HCT116 (cell line): ENCODE data around the gene PLEKHA8. TPM values are rescaled to one million over a fixed set of nuclear protein-coding genes. Genes with fewer than 3 reads are reported as not detected.

Experiments
- ATAC-seq: fragments of 200-7000 bp; cut with Tn5 transposase; 2 replicates; pipeline ENCODE4 v1.9.1; 2020; ENCODE audit warnings: mild to moderate bottlenecking, moderate library complexity
- BruUV-seq: library from RNA; stranded (reverse); fragments of 400-500 nt; replicated peaks from 2 replicates; lab custom pipeline; 2021; lab: Mats Ljungman, UMichigan
- CTCF ChIA-PET: fragments of 300-600 bp; sonication (Branson Sonifier 250); formaldehyde crosslinking; loops from one replicate; lab custom pipeline; 2021; ENCODE audit warnings: antibody characterized with exemption; lab: Charles Lee
- POLR2A ChIA-PET: fragments of 300-600, 350-600 bp; sonication (Branson Sonifier 250); formaldehyde crosslinking; loops from one replicate; lab custom pipeline; 2021; ENCODE audit warnings: antibody characterized with exemption; lab: Charles Lee
- RAD21 ChIA-PET, 2 experiments: fragments of 300-600 bp; sonication (Branson Sonifier 250); formaldehyde crosslinking; loops; one replicate each; lab custom pipeline; 2023; ENCODE audit warnings: low total read pairs in 2 of 2; ENCODE audit not compliant: uncharacterized antibody in 2 of 2, unreplicated experiment in 2 of 2, low non-redundant PET in 1 of 2; lab: Charles Lee
- DNase-seq: peaks from one replicate; pipeline ENCODE4 v3.0.0-alpha.2; 2010; ENCODE audit warnings: low read depth, low spot score
- H2AFZ ChIP-seq: fragments of 200-600 bp; shearing (Covaris generic), sonication (generic); 2 replicates; pipeline ENCODE4 v1.6.1; 2017; ENCODE audit warnings: low read depth, mixed run types, mixed read lengths, antibody characterized with exemption, low read length; ENCODE audit not compliant: poor library complexity, severe bottlenecking
- H3K27ac ChIP-seq: 2 replicates; pipeline ENCODE4 v1.5.1; 2012; ENCODE audit warnings: low read depth, low read length
- H3K27me3 ChIP-seq: fragments of 200-600 bp; sonication (generic); 2 replicates; pipeline ENCODE4 v1.6.1; 2016; ENCODE audit warnings: mixed run types, low read length, mixed read lengths; ENCODE audit not compliant: insufficient read depth
- H3K36me3 ChIP-seq, 2 experiments: fragments of 200-500 bp in 1 of 2; fragments of 200-600 bp in 1 of 2; sonication (Bioruptor generic) in 1 of 2; sonication (generic) in 1 of 2; 2 replicates each; pipeline versions ENCODE4 v1.5.1 to v1.6.1; 2014 to 2016; ENCODE audit warnings: low read length in 2 of 2, inconsistent platforms in 1 of 2, mixed read lengths in 1 of 2, mixed run types in 1 of 2; ENCODE audit not compliant: insufficient read depth in 2 of 2, control insufficient read depth in 1 of 2
- H3K4me1 ChIP-seq, 2 experiments: fragments of 200-600 bp in 1 of 2; sonication (generic) in 1 of 2; 2 replicates each; pipeline versions ENCODE4 v1.5.1 to v1.6.1; 2012 to 2017; ENCODE audit warnings: low read length in 2 of 2, inconsistent platforms in 1 of 2, mild to moderate bottlenecking in 1 of 2, mixed read lengths in 1 of 2, mixed run types in 1 of 2, moderate library complexity in 1 of 2; ENCODE audit not compliant: insufficient read depth in 2 of 2, control insufficient read depth in 1 of 2
- H3K4me2 ChIP-seq: fragments of 200-600 bp; sonication (generic); 2 replicates; pipeline ENCODE4 v1.6.1; 2017; ENCODE audit warnings: mixed run types, low read length, mixed read lengths
- H3K4me3 ChIP-seq, 2 experiments: fragments of 200-600 bp in 1 of 2; sonication (generic) in 1 of 2; replicated peaks in 1 of 2; 2 replicates each; pipeline ENCODE4 v1.5.1; 2011 to 2016; ENCODE audit warnings: low read length in 2 of 2, control low read depth in 1 of 2, low read depth in 1 of 2, mild to moderate bottlenecking in 1 of 2, mixed read lengths in 1 of 2, mixed run types in 1 of 2
- H3K79me2 ChIP-seq: fragments of 200-600 bp; sonication (generic); 2 replicates; pipeline ENCODE4 v1.6.1; 2017; ENCODE audit warnings: mild to moderate bottlenecking, mixed run types, low read length, moderate library complexity, mixed read lengths; ENCODE audit not compliant: insufficient read depth
- H3K9ac ChIP-seq: fragments of 200-600 bp; sonication (generic); 2 replicates; pipeline ENCODE4 v1.6.1; 2016; ENCODE audit warnings: low read length, mixed read lengths
- H3K9me2 ChIP-seq: fragments of 200-600 bp; sonication (generic), shearing (Covaris generic); 2 replicates; pipeline ENCODE4 v1.6.1; 2017; ENCODE audit warnings: mixed run types, mild to moderate bottlenecking, moderate library complexity; ENCODE audit not compliant: insufficient read depth
- H3K9me3 ChIP-seq, 2 experiments: fragments of 200-500 bp in 1 of 2; fragments of 200-600 bp in 1 of 2; sonication (Bioruptor generic) in 1 of 2; sonication (generic) in 1 of 2; 2 replicates each; pipeline ENCODE4 v1.6.1; 2014 to 2017; ENCODE audit warnings: low read length in 2 of 2, mixed read lengths in 2 of 2, inconsistent platforms in 1 of 2, low read depth in 1 of 2, mild to moderate bottlenecking in 1 of 2, mixed run types in 1 of 2, moderate library complexity in 1 of 2; ENCODE audit not compliant: control insufficient read depth in 1 of 2, insufficient read depth in 1 of 2
- H4K20me1 ChIP-seq: fragments of 200-600 bp; sonication (generic), shearing (Covaris generic); 2 replicates; pipeline ENCODE4 v1.6.1; 2017; ENCODE audit warnings: mixed run types, mild to moderate bottlenecking, moderate library complexity; ENCODE audit not compliant: insufficient read depth
- CEBPB ChIP-seq: IDR thresholded peaks from 2 replicates; pipeline ENCODE4 v1.6.1; 2012; ENCODE audit warnings: low read depth
- EGR1 ChIP-seq: IDR thresholded peaks from 2 replicates; pipeline ENCODE4 v1.6.1; 2012; ENCODE audit warnings: low read depth
- ELF1 ChIP-seq: IDR thresholded peaks from 2 replicates; pipeline ENCODE4 v1.6.1; 2012; ENCODE audit warnings: low read depth, borderline replicate concordance
- EZH2 ChIP-seq: fragments of 200-600 bp; sonication (generic); IDR thresholded peaks from 2 replicates; pipeline ENCODE4 v1.6.1; 2017; ENCODE audit warnings: antibody characterized with exemption, mixed run types
- EZH2phosphoT487 ChIP-seq: fragments of 200-600 bp; IDR thresholded peaks from 2 replicates; pipeline ENCODE4 v1.6.1; 2018; ENCODE audit warnings: antibody characterized with exemption, borderline replicate concordance
- FOSL1 ChIP-seq: IDR thresholded peaks from 2 replicates; pipeline ENCODE4 v1.6.1; 2012; ENCODE audit warnings: low read depth
- JUND ChIP-seq: IDR thresholded peaks from 2 replicates; pipeline ENCODE4 v1.6.1; 2012
- POLR2A ChIP-seq: IDR thresholded peaks from 2 replicates; pipeline ENCODE4 v1.7.0; 2011; ENCODE audit warnings: borderline replicate concordance; ENCODE audit not compliant: insufficient read depth, insufficient read length; ENCODE audit errors: extremely low read depth
- POLR2AphosphoS5 ChIP-seq: IDR thresholded peaks from 2 replicates; pipeline ENCODE4 v1.6.1; 2011; ENCODE audit warnings: mild to moderate bottlenecking, low read depth, low read length, moderate library complexity
- SP1 ChIP-seq: IDR thresholded peaks from 2 replicates; pipeline ENCODE4 v1.6.1; 2012; ENCODE audit warnings: low read depth
- SRF ChIP-seq: IDR thresholded peaks from 2 replicates; pipeline ENCODE4 v1.6.1; 2012; ENCODE audit warnings: low read depth
- TCF7L2 ChIP-seq: IDR thresholded peaks from 2 replicates; pipeline ENCODE4 v1.7.0; 2011; ENCODE audit warnings: borderline replicate concordance, inconsistent platforms; ENCODE audit not compliant: insufficient read depth, insufficient read length; ENCODE audit errors: extremely low read depth
- YY1 ChIP-seq: IDR thresholded peaks from 2 replicates; pipeline ENCODE4 v1.6.1; 2011; ENCODE audit warnings: low read length, low read depth, moderate library complexity, mild to moderate bottlenecking; ENCODE audit not compliant: insufficient replicate concordance; ENCODE audit errors: extremely low read depth
- ZFX ChIP-seq: fragments of 450-650 bp; IDR thresholded peaks from 2 replicates; pipeline ENCODE4 v1.6.1; 2017
- ZNF274 ChIP-seq: fragments of 200-500 bp; sonication (Bioruptor generic); IDR thresholded peaks from 2 replicates; pipeline ENCODE4 v1.6.1; 2014; ENCODE audit warnings: mild to moderate bottlenecking, low read depth, low read length, inconsistent platforms
- intact Hi-C: fragments of 100-400 bp; cut with micrococcal nuclease; formaldehyde crosslinking; loops from 2 replicates; pipeline ENCODE4 v1.10.0; 2022
- total RNA-seq: library from RNA; stranded (reverse); gene quantifications from one replicate; pipeline ENCODE4 v1.2.1, GENCODE V29; 2021; ENCODE audit not compliant: unreplicated experiment
- TF ChIP-seq, protein P1 (sequence below), 3 experiments: fragments of 200-600 bp in 1 of 3; sonication (generic) in 1 of 3; IDR thresholded peaks in 2 of 3; conservative IDR thresholded peaks in 1 of 3; 2 replicates each; pipeline ENCODE4 v1.5.1; 2012 to 2017; ENCODE audit warnings: low read depth in 2 of 3, low read length in 2 of 3, antibody characterized with exemption in 1 of 3, borderline replicate concordance in 1 of 3, control low read depth in 1 of 3, mild to moderate bottlenecking in 1 of 3, mixed read lengths in 1 of 3, mixed run types in 1 of 3, moderate library complexity in 1 of 3; ENCODE audit not compliant: insufficient read depth in 1 of 3
- TF ChIP-seq, protein P2 (sequence below): IDR thresholded peaks from 2 replicates; pipeline ENCODE4 v1.6.1; 2012
- TF ChIP-seq, protein P3 (sequence below): IDR thresholded peaks from 2 replicates; pipeline ENCODE4 v1.6.1; 2011; ENCODE audit warnings: mild to moderate bottlenecking, low read length, moderate library complexity; ENCODE audit not compliant: insufficient replicate concordance; ENCODE audit errors: extremely low read depth
- TF ChIP-seq, protein P4 (sequence below): IDR thresholded peaks from 2 replicates; pipeline ENCODE4 v1.6.1; 2012; ENCODE audit warnings: low read depth
- TF ChIP-seq, protein P5 (sequence below): IDR thresholded peaks from 2 replicates; pipeline ENCODE4 v1.6.1; 2012

PLEKHA8 gene
- total RNA-seq, 1 experiment from 2014 or later = 13.6 TPM

DNA sequence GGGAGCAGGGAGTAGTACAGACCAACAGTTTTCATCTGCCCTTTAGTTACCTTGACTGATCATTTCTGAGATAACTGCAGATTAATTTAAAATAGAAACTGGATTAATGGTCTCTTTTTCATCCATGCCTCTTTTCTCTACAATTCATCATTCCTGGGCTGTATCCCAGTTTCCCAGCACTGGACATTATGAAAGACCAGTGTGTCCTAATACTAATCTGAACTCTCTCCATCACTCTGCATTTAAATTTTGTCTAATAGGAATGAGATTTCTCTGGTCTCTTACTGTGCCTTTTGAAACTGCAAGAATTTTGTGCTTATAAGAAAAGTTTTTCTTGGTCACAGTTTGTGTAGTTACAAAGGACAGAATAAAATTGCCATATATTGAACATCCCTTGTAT, 12.7 kb downstream of the PLEKHA8 start:
- no peaks in the 10 kb centered on the region for H4K20me1 ChIP-seq
- H3K9me2 ChIP-seq = no peaks in the 10 kb centered on the region
- no peak for DNase-seq
- no peak overlapping the region for H3K4me3 ChIP-seq
- BruUV-seq = no TSS peak
- no peak overlapping the region for H3K27ac ChIP-seq
- H3K36me3 ChIP-seq = 0 out of 4 replicates have a peak, but pooled peaks cover 0 to 3% of the 10 kb centered on the region in 2 experiments
- ChIA-PET RAD21 (no interaction called here), POLR2A (no interaction called here), CTCF (no interaction called here)
- H3K27me3 ChIP-seq = no peaks in the 10 kb centered on the region
- H3K79me2 ChIP-seq = no peaks in the 10 kb centered on the region
- intact Hi-C loops = no loop called here
- H3K9me3 ChIP-seq = no peaks in the 10 kb centered on the region
- no peak overlapping the region for H2AFZ ChIP-seq
- no peak overlapping the region for H3K4me2 ChIP-seq
- H3K4me1 ChIP-seq = no peaks in the 10 kb centered on the region
- no peak overlapping the region for H3K9ac ChIP-seq
- no peak for ATAC-seq
- TF ChIP-seq FOSL1 = no peak
- TF ChIP-seq, protein P1, sequence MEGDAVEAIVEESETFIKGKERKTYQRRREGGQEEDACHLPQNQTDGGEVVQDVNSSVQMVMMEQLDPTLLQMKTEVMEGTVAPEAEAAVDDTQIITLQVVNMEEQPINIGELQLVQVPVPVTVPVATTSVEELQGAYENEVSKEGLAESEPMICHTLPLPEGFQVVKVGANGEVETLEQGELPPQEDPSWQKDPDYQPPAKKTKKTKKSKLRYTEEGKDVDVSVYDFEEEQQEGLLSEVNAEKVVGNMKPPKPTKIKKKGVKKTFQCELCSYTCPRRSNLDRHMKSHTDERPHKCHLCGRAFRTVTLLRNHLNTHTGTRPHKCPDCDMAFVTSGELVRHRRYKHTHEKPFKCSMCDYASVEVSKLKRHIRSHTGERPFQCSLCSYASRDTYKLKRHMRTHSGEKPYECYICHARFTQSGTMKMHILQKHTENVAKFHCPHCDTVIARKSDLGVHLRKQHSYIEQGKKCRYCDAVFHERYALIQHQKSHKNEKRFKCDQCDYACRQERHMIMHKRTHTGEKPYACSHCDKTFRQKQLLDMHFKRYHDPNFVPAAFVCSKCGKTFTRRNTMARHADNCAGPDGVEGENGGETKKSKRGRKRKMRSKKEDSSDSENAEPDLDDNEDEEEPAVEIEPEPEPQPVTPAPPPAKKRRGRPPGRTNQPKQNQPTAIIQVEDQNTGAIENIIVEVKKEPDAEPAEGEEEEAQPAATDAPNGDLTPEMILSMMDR (IDR thresholded peaks at IDR 0.05 in 2 of 3, conservative IDR thresholded peaks at IDR 0.05 in 1 of 3; ENCODE audit: borderline replicate concordance in 1 of 3, insufficient read depth in 1 of 3, low read depth in 2 of 3, low read length in 2 of 3) = no peak
- no peak for TF ChIP-seq YY1
- no peak for TF ChIP-seq CEBPB
- no peak for TF ChIP-seq TCF7L2
- no peak for TF ChIP-seq ZNF274
- TF ChIP-seq, protein P2, sequence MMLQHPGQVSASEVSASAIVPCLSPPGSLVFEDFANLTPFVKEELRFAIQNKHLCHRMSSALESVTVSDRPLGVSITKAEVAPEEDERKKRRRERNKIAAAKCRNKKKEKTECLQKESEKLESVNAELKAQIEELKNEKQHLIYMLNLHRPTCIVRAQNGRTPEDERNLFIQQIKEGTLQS = no peak
- TF ChIP-seq ELF1 = no peak
- no peak for TF ChIP-seq POLR2AphosphoS5
- TF ChIP-seq EZH2phosphoT487 = no peak
- TF ChIP-seq, protein P3, sequence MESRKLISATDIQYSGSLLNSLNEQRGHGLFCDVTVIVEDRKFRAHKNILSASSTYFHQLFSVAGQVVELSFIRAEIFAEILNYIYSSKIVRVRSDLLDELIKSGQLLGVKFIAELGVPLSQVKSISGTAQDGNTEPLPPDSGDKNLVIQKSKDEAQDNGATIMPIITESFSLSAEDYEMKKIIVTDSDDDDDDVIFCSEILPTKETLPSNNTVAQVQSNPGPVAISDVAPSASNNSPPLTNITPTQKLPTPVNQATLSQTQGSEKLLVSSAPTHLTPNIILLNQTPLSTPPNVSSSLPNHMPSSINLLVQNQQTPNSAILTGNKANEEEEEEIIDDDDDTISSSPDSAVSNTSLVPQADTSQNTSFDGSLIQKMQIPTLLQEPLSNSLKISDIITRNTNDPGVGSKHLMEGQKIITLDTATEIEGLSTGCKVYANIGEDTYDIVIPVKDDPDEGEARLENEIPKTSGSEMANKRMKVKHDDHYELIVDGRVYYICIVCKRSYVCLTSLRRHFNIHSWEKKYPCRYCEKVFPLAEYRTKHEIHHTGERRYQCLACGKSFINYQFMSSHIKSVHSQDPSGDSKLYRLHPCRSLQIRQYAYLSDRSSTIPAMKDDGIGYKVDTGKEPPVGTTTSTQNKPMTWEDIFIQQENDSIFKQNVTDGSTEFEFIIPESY = no peak
- TF ChIP-seq ZFX = no peak
- TF ChIP-seq, protein P4, sequence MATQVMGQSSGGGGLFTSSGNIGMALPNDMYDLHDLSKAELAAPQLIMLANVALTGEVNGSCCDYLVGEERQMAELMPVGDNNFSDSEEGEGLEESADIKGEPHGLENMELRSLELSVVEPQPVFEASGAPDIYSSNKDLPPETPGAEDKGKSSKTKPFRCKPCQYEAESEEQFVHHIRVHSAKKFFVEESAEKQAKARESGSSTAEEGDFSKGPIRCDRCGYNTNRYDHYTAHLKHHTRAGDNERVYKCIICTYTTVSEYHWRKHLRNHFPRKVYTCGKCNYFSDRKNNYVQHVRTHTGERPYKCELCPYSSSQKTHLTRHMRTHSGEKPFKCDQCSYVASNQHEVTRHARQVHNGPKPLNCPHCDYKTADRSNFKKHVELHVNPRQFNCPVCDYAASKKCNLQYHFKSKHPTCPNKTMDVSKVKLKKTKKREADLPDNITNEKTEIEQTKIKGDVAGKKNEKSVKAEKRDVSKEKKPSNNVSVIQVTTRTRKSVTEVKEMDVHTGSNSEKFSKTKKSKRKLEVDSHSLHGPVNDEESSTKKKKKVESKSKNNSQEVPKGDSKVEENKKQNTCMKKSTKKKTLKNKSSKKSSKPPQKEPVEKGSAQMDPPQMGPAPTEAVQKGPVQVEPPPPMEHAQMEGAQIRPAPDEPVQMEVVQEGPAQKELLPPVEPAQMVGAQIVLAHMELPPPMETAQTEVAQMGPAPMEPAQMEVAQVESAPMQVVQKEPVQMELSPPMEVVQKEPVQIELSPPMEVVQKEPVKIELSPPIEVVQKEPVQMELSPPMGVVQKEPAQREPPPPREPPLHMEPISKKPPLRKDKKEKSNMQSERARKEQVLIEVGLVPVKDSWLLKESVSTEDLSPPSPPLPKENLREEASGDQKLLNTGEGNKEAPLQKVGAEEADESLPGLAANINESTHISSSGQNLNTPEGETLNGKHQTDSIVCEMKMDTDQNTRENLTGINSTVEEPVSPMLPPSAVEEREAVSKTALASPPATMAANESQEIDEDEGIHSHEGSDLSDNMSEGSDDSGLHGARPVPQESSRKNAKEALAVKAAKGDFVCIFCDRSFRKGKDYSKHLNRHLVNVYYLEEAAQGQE = no peak
- no peak for TF ChIP-seq EGR1
- no peak for TF ChIP-seq POLR2A
- no peak for TF ChIP-seq EZH2
- TF ChIP-seq JUND = no peak
- no peak for TF ChIP-seq SRF
- TF ChIP-seq, protein P5, sequence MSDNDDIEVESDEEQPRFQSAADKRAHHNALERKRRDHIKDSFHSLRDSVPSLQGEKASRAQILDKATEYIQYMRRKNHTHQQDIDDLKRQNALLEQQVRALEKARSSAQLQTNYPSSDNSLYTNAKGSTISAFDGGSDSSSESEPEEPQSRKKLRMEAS = no peak
- TF ChIP-seq SP1 = no peak
